Activated CD4-positive, alpha-beta T cell treated with anti-CD3 and anti-CD28 coated beads for 24 hours (primary cell): ENCODE measurements around the gene OXTR.

Source experiments
- DNase-seq, 2 donors: peaks; one replicate each; pipeline ENCODE4 v3.0.0-alpha.2; 2020; ENCODE audit warnings: low read depth in 2 of 2

OXTR gene

DNA sequence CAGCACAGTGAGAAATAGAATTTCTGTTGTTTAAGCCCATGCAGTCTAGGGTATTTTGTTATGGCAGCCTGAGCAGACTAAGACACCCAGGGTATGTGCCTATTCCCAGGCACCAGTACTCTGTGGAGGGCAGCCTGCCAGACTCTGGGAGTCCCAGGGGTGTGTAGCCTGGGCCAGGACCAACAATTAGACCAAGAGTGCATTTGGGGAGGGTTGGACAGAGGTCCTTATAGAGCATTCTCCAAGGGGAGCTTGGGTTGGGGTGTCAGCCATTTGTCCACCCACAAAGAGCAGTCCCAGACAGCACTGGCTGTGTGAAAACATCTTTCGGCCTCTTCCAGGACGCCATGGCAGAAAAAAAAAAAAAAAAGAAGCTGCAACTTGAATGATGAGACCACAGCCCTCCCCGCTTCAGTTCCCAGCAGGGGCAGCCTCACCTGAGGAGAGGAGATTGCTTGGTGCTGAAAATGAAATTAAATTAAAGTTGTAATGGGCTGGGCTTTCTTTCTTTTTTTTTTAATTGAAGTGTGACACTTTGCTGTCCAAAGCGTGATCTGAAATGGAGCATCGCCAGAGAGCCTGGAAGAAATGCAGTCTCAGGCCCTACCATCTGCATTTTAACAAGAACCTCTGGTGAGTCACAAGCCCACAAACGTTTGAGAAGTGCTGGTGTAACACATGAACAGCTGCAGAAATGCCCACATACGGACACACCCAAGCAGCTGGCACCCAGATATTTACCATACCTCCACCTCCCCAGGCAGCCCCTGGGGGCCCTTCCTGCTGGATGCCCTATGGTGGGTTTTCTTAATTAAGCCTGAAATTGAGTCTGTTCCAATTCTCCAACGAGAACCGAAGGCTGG lies 57.1 kb downstream of the OXTR start:
- no peak for DNase-seq

DNA sequence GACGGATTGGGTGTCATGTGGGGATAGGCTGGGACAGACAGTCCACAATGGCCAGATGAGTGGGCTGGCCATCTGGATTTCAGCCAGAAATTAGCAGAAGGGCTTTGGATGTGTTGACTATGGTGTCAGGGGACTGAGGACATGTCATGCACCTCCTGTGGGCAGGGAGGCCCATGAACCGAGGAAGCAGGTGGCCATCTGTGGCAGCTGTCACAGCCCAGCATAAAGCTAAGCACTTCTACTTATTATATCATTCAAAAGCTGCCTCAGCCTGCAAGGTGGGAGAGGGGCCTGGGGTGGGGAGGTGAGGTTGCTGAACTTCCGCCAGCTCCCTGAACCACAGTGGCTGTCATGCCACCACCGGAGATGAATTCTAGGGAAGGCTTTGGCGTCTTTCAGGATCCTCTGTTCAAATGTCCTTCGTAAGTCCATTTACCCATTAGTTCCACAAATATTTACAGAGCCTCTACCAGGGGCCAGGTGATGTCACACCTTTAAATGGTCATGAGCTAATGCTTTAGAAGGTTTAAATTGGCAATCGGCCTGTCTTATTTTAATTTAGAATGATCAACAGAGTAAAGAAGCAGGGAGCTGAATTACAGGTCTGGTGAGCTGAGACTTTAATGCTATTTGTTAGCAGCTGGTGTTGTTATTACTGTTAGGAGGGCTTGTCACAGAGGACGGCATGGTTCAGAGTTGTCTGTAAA lies 59.5 kb downstream of the OXTR start:
- DNase-seq = no peak

DNA sequence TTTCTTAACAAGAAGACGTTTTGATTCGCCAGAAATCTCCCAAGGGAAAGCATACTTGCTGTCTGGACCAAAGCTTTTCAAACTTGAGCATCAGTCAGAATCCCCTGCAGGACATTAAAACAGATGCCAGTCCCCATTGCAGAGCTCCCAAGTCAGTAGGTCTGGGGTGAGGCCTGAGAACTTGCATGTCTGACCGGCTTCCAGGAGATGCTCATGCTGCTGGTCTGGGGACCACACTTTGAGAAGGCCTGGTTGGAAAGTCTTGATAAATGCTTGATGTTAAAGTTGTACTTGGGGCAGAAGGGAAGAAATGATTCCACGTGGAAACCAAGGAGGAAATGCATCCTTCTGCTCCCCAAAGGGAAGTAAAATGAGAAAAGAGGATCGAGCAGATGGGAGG lies 60.1 kb downstream of the OXTR start:
- no peak for DNase-seq

DNA sequence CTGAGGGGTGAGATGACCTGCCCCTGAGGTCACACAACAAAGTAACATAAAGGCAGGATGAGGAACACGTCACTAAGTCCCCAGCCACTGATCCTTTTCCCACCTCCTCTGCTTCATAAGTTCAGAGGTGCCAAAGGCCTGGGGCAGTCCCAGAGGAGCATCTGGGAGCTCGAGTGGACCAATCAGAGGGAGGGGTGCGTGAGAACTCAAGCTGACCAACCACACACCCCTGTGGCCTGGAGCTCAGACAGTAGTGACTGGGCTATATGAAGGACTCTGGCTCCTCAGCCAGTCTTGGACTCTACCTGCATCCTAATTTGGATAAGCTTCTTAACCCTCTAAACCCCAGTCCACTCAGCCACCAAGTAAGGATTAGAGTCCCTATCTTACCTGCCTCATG lies 63.8 kb downstream of the OXTR start:
- DNase-seq = no peak

DNA sequence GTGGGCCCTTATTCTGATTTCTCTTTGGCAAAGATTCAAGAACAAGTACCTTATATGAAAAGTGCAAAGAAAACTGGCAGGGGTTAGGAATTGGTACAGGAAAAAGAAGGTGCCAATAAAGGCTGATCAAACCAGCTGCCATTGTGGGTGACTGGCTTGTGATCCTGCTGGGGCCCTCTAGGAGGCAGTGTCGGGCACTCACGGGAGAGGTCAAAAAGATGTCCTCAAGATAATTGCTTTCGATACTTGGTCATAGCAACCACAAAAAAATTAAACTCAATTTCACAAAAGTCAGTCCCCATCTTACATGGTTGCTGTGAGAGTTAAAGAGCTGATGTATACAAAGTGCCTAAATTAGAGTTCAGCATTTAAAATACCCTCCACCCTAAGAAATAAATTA lies 66.9 kb downstream of the OXTR start:
- DNase-seq = no peak
